ENCODE results near the gene RYR2. TPM values are rescaled to one million over a fixed set of nuclear protein-coding genes. Genes with fewer than 3 reads are reported as not detected.

Gene RYR2
- total RNA-seq (1,000 to 10,000 TPM in 5 of 10 donors, 100 to 1,000 TPM in 5; 505 to 1,252 (median 983) TPM), polyA plus RNA-seq (100 to 1,000 TPM in 1 of 2 donors, 10 to 100 TPM in 1; 43.1 to 174 TPM)
- long read RNA-seq, donor 1, partial matches to known transcripts = 395 of 504 reads
- long read RNA-seq, donor 1, other reads (novel, unspliced or antisense) = 107 of 504 reads
- long read RNA-seq, donor 2, partial matches to known transcripts = 670 of 844 reads
- long read RNA-seq, donor 2, other reads (novel, unspliced or antisense) = 173 of 844 reads
- long read RNA-seq, donor 3, partial matches to known transcripts = 1,177 of 1,417 reads
- long read RNA-seq, donor 3, other reads (novel, unspliced or antisense) = 240 of 1,417 reads

- intact Hi-C loops (cut with DNase I) = loop anchor here in 6 of 10 donors (2.0 to 10.0 kb wide), 6 partner anchors 43 to 153 kb away; no protein-coding TSS in a partner anchor
- ATAC-seq (peak; percentile 48 to 78 (median 64)), DNase-seq (peak in 1 of 2 donors; percentile 57)
- Histone ChIP-seq H3K27me3 (peaks cover 0 to 63% (median 27%) of the 10 kb centered on the region in 7 donors), H3K4me1 (peaks cover 0 to 9% (median 0%) of the 10 kb centered on the region in 9 donors), H3K9me3 (no peaks in the 10 kb centered on the region), H3K27ac (peak within 1 kb of the TSS; percentile 88 to 99 (median 96)), H3K36me3 (no peaks in the 10 kb centered on the region), H3K4me3 (peak within 1 kb of the TSS; percentile 59 to 78 (median 70))
- WGBS, 2 donors = 2% methylated on average over 67 to 87 of the region's 87 CpGs
- TF ChIP-seq CTCF (IDR thresholded peaks at IDR 0.05) = peak; percentile 18 to 73 (median 58)
Observed at GRCh38 chr1:237041795-237042525, at the start of gene RYR2. Gene RYR2 (plus strand): TSS chr1:237042184. CDS start chr1:237042522, 338 bp downstream.

- intact Hi-C loops (cut with DNase I) = loop anchor here in 1 of 10 donors (10.0 kb wide), 1 partner anchor 52 kb away; the partner anchor contains the start of gene RYR2
Observed at GRCh38 chr1:236992449-236992848, 49.5 kb upstream of the RYR2 start.

GRCh38 chr1:236994450-236994849 is 47.5 kb upstream of the RYR2 start:
- WGBS, 2 donors = 95 to 100% methylated on average over 1 of the region's 1 CpG
- no peak for TF ChIP-seq CTCF (IDR thresholded peaks at IDR 0.05)
- intact Hi-C loops (cut with DNase I) = loop anchor here in 1 of 10 donors (10.0 kb wide), 1 partner anchor 50 kb away; the partner anchor contains the start of gene RYR2
- H3K27ac ChIP-seq = no peak overlapping the region
- H3K4me1 ChIP-seq = peaks cover 0 to 17% (median 0%) of the 10 kb centered on the region in 9 donors
- H3K9me3 ChIP-seq = peaks cover 0 to 17% (median 5%) of the 10 kb centered on the region in 11 donors
- ATAC-seq = no peak
- H3K27me3 ChIP-seq = no peaks in the 10 kb centered on the region
- no peaks in the 10 kb centered on the region for H3K36me3 ChIP-seq
- H3K4me3 ChIP-seq = no peak overlapping the region
- no peak for DNase-seq

More at GRCh38 chr1:236992449-236992848, 49.5 kb upstream of the RYR2 start:
- Histone ChIP-seq H3K4me1 (peaks cover 0 to 13% (median 0%) of the 10 kb centered on the region in 9 donors), H3K27ac (no peak overlapping the region), H3K9me3 (peaks cover 0 to 30% (median 5%) of the 10 kb centered on the region in 11 donors), H3K27me3 (no peaks in the 10 kb centered on the region), H3K36me3 (no peaks in the 10 kb centered on the region), H3K4me3 (no peak overlapping the region)
- DNase-seq (no peak), ATAC-seq (no peak)
- TF ChIP-seq CTCF (IDR thresholded peaks at IDR 0.05) = no peak
- WGBS, 2 donors = 80 to 81% methylated on average over 8 of the region's 8 CpGs

GRCh38 chr1:236997361-236997760 is 44.6 kb upstream of the RYR2 start:
- ATAC-seq (peak; percentile 79 to 94 (median 90)), DNase-seq (peak; percentile 77)
- no peak for TF ChIP-seq CTCF (IDR thresholded peaks at IDR 0.05)
- peak overlapping the region; percentile 81 to 97 (median 91) for H3K27ac ChIP-seq
- peaks cover 0 to 22% (median 0%) of the 10 kb centered on the region in 9 donors for H3K4me1 ChIP-seq
- H3K36me3 ChIP-seq = no peaks in the 10 kb centered on the region
- no peak overlapping the region for H3K4me3 ChIP-seq
- no peaks in the 10 kb centered on the region for H3K27me3 ChIP-seq
- 46 to 62% methylated on average over 11 of the region's 11 CpGs for WGBS, 2 donors
- intact Hi-C loops (cut with DNase I) = loop anchor here in 4 of 10 donors (1.0 to 10.0 kb wide), 4 partner anchors 35 to 105 kb away; partner anchors contain the start of gene RYR2 (in 3 of the 4)
- H3K9me3 ChIP-seq = peaks cover 0 to 2% (median 0%) of the 10 kb centered on the region in 11 donors
